Stimulated activated naive CD8-positive, alpha-beta T cell treated with anti-CD3 and anti-CD28 coated beads, Interleukin-15, Interleukin-2, amounts not matched to agents 100 U/mL and 50 U/mL, for 24 hours (primary cell): ENCODE data around the gene FAM120B.
A peak's percentile ranks its signal among the peaks of the same experiment; 100 is the strongest.

Source experiments
- ATAC-seq: fragments of 150-1000 bp; cut with Tn5 transposase; one replicate; pipeline ENCODE4 v1.10.0; 2021
- DNase-seq: peaks from one replicate; pipeline ENCODE4 v3.0.0; 2021

Gene FAM120B

DNA sequence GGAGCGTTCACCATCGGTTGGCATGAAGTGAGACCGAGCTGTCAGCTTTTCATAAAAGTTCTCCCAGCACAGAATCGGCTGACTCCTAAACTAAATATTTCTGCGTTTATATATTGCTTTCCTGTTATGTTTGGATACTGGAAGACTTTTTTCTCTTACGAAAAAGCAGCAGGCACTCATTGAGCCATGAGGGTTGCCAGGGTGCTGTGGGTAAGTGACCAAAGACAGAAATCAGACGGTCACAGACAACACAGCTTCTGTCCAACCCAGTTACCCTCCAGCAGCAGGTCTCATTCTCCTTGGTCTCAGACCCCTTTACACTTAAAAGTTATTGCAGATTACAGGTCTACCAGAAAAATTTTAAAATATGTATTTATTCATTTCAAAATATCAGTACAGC is 113.7 kb downstream of the FAM120B start:
- ATAC-seq, result no peak

DNA sequence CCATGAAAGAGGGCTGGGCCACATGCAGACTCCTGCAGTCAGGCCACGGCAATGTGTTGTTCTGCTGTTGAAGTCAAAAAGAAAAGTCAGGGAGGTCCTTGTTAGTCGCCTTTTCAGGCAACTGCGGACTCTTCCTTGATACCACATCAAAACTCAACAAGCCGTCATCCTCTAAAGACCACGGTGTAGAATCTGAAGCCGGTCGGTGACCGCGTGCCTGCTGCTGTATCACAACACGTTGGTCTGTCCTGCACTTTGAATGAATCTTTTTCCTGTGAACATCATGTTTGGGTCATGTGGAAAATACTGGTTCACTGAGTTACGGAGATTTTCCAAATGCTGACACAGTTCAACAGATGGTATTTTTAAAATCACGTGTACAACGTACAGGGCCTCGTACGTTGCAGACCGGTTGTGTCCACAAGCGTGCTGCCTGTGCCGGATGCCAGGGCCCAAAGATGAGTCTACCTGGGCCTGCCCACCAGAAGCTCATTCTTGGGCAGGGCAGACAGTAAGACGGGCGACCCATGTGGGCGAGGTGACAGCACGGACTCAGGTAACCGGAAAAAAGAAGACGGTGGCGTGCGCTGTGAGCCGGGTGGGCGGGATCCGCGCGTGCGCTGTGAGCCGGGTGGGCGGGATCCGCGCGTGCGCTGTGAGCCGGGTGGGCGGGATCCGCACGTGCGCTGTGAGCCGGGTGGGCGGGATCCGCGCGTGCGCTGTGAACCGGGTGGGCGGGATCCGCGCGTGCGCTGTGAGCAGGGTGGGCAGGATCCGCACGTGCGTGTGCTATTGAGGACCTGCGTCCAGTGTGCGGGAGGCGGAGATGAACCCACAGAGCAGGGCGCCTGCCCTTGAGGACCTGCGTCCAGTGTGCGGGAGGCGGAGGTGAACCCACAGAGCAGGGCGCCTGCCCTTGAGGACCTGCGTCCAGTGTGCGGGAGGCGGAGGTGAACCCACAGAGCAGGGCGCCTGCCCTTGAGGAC is 114.5 kb downstream of the FAM120B start:
- DNase-seq (no peak), ATAC-seq (no peak)

More for the DNA sequence above, 113.7 kb downstream of the FAM120B start:
- no peak for DNase-seq

GRCh38 chr6:170421921-170422320 is 115.4 kb downstream of the FAM120B start:
- DNase-seq, result no peak
- ATAC-seq, result no peak

GRCh38 chr6:170423030-170423429 is 116.5 kb downstream of the FAM120B start:
- no peak for DNase-seq
- no peak for ATAC-seq

- no peak for ATAC-seq
- no peak for DNase-seq
Observed at GRCh38 chr6:170423814-170424603, 117.5 kb downstream of the FAM120B start.

- no peak for DNase-seq
Observed at GRCh38 chr6:170424604-170425126, 118.1 kb downstream of the FAM120B start.

GRCh38 chr6:170429450-170429849 is 122.9 kb downstream of the FAM120B start:
- no peak for ATAC-seq
- no peak for DNase-seq

More at GRCh38 chr6:170424604-170425126, 118.1 kb downstream of the FAM120B start:
- ATAC-seq, result no peak

GRCh38 chr6:170433163-170434116 is 126.9 kb downstream of the FAM120B start:
- ATAC-seq (no peak), DNase-seq (no peak)

GRCh38 chr6:170434117-170434820 is 127.7 kb downstream of the FAM120B start:
- DNase-seq, result no peak
- ATAC-seq, result no peak

DNA sequence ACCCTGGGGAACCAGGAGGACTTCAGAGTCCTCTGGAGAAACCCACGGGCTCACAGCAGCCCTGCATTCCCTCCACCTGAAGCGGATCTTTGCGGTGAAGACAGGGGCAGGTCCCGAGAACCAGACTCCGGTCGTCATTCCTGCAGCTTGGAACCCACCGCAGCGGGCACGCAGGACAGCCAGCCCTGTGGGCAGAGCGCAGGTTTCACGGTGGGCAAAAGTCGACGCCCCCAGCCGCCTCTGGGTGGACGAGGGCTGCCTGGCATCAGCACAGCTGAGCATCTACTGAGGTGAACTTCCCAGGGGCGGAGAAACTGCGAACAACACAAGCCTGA is 128.2 kb downstream of the FAM120B start:
- no peak for ATAC-seq
- no peak for DNase-seq

DNA sequence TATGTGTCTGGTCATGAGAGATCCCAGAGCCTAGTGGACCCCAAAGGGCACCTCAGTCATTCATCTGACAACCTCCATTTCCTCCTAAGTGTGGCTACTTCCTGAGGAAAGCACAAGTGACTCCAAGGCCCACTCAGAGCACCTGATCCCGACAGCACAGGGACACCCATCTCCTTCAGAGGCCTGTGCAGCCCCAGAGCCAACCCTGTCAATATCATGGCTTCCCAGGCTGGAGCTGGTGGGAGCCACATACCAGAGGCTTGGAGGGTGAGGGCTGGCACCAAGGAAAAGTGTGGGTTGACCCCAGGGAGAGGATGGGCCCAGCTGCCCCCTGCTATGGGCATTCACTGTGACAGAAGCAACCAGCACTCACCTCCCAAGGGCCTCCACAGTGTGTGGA is 129.2 kb downstream of the FAM120B start:
- no peak for ATAC-seq
- DNase-seq, result no peak

- no peak for DNase-seq
- ATAC-seq, result no peak
Observed at GRCh38 chr6:170436209-170436809, 129.8 kb downstream of the FAM120B start.

DNA sequence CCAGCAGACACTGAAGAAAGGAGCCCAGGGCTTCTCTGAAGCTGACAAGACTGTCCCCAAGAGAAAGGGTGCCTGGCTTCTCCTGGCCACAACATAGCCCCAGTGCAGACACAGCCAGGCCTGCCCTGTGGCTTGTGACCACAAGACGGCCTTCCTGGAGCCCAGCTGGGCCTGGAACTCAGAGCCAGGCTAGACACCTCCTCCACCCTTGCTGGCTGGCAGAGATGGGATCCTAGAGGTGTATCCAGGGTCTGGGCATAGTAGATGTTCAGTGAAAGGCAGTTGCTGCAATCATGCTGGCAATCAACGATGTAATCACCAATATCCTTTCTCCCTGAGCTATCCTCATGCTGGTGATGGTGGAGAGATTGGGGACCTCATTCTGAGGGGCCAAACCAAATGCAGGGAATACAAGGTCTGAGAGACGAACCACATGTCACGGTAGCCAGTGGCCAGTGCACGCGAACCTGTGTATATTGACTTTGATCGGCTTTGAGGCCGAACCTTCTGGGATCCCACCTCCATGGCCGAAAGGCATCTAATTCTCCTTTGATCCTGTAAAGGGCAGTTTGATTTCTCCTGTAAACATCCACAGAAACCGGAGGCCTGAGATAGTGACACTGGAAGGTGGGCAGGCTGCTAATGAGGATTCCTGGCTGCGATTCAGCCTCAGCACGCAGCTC is 131.3 kb downstream of the FAM120B start:
- no peak for DNase-seq
- ATAC-seq, result no peak

GRCh38 chr6:170438402-170438753 is 131.8 kb downstream of the FAM120B start:
- peak; percentile 57 for DNase-seq
- peak; percentile 90 for ATAC-seq

GRCh38 chr6:170438861-170439260 is 132.3 kb downstream of the FAM120B start:
- no peak for DNase-seq
- ATAC-seq, result no peak

DNA sequence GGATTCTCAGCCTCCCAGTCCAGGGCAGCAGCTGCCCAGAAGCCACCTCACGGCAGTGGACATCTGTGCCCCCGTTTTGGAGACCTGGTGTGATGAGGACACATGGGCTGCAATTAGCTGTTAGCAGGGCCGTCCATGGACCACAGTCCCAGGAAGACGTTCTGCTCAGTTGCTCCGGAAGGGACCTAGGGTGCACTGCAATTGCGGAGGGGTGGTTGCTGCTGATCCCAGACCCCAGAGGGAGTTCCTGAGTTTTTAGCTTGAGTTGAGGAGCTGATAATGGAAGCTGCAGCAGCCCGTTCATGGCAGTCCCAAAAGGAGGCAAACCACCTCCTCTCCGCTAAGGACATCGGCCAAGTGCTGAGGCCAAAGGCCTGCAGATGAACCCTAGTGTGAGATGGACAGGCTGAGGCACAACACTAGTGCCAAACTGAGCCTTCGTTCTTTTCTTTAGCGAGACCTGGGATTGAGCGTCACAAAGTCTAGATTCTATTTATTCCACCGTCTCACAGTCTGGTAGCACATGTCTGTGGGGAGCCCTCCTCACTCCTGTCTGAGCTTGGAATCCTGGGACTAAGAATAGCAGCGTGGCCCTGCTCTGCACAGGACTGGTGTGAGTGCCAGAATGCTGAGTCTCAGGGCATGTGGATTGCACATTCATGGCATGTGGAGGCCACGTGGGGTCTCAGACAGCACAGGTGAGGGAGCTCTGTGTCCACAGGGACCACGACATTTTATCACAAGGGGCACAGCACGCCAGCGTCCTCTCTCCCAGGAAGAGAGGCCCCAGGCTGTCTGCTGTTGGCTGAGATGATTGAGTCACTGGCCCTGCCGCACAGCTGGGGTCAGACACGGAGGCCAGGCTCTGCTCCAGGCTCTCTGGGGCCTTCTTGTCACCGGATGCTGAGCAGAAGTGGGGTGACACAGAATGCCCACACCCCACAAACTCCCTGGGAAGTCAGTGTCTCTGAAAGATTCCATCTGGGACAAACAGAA is 133.1 kb downstream of the FAM120B start:
- DNase-seq (no peak), ATAC-seq (no peak)

GRCh38 chr6:170440437-170440836 is 133.9 kb downstream of the FAM120B start:
- DNase-seq, result no peak
- ATAC-seq, result no peak

DNA sequence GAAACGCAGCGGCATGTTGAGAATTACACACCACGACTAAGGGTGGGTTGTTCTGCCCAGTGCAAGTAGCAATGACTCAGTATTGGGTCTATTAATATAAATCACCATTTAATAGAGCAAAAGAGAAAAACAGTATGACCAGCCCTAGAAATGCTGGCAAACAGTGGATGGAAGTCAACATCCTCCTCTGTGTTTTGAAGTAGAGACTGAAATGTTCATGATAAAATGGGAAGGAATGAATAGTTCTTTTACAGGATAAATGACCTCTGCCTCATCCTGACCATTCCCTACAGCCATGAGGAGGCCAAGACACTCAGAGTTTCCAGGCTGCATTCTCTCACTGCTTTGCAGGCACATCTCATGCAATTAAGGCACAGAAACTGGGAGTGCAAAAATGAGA is 134.8 kb downstream of the FAM120B start:
- ATAC-seq, result no peak
- DNase-seq, result no peak

DNA sequence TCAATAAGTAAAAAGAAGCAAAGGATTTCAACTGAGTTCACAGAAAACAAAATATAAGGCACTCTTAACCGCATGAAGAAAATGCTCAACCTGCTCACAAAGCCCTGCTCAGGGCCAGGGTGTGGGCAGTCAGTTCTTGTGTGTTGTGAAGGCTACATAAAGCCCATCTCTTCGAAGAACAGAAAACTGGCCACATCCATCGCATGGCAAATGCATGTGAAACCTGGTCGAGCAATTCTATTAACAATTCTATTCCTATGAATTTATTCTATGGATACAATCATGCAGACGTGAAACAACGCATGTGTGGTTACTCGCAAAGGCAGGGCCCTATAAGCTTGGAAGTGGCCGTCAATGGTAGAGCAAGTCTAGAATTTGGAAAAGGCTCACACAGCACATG is 136.0 kb downstream of the FAM120B start:
- DNase-seq, result no peak
- ATAC-seq, result no peak
